Osteoblast (primary cell): Measurements from ENCODE around the gene GAPT. TPM values are rescaled to one million over a fixed set of nuclear protein-coding genes. Genes with fewer than 3 reads are reported as not detected.

ENCODE experiments used
- DNase-seq: peaks from one replicate; pipeline ENCODE4 v3.0.0; 2011; ENCODE audit warnings: low spot score, mixed read lengths; ENCODE audit not compliant: insufficient read length; ENCODE audit errors: missing footprints
- H2AFZ ChIP-seq: 2 replicates; pipeline ENCODE4 v1.6.0; 2011; ENCODE audit warnings: mild to moderate bottlenecking, low read length
- H3K27ac ChIP-seq: 2 replicates; pipeline ENCODE4 v1.5.1; 2011; ENCODE audit warnings: mild to moderate bottlenecking, low read depth, low read length, moderate library complexity
- H3K27me3 ChIP-seq: 2 replicates; pipeline ENCODE4 v1.6.0; 2012; ENCODE audit warnings: mild to moderate bottlenecking, control low read depth, inconsistent platforms, low read length, moderate library complexity; ENCODE audit not compliant: insufficient read depth
- H3K36me3 ChIP-seq: 2 replicates; pipeline ENCODE4 v1.5.1; 2011; ENCODE audit warnings: mild to moderate bottlenecking, low read length, control low read depth, moderate library complexity; ENCODE audit not compliant: insufficient read depth
- H3K4me1 ChIP-seq: 2 replicates; pipeline ENCODE4 v1.5.1; 2011; ENCODE audit warnings: mild to moderate bottlenecking, low read length, control low read depth, moderate library complexity; ENCODE audit not compliant: insufficient read depth
- H3K4me2 ChIP-seq: 2 replicates; pipeline ENCODE4 v1.6.0; 2011; ENCODE audit warnings: mild to moderate bottlenecking, low read length; ENCODE audit not compliant: insufficient read depth
- H3K4me3 ChIP-seq: fragments of 200-600 bp; sonication (generic); 3 replicates; pipeline ENCODE4 v1.5.1; 2012; ENCODE audit warnings: mild to moderate bottlenecking, low read length, inconsistent platforms; ENCODE audit not compliant: insufficient read depth
- H3K79me2 ChIP-seq: 2 replicates; pipeline ENCODE4 v1.6.0; 2012; ENCODE audit warnings: mild to moderate bottlenecking, low read length, control low read depth, inconsistent platforms; ENCODE audit not compliant: insufficient read depth
- H3K9me3 ChIP-seq: 2 replicates; pipeline ENCODE4 v1.5.1; 2011; ENCODE audit warnings: low read depth, low read length, control low read depth
- H4K20me1 ChIP-seq: 2 replicates; pipeline ENCODE4 v1.6.0; 2012; ENCODE audit warnings: mild to moderate bottlenecking, low read length, control low read depth; ENCODE audit not compliant: insufficient read depth
- total RNA-seq: library from RNA; depleted of rRNA; stranded (reverse); fragments of >200 nt; gene quantifications from 2 replicates; pipeline ENCODE4 v1.2.3, GENCODE V29; 2012
- TF ChIP-seq, protein P1 (sequence below): IDR thresholded peaks from 2 replicates; pipeline ENCODE4 v1.5.1; 2011; ENCODE audit warnings: mild to moderate bottlenecking, low read depth, low read length, moderate library complexity; ENCODE audit errors: extremely low read depth

The GAPT gene
- total RNA-seq, 1 donor, result not detected

DNA sequence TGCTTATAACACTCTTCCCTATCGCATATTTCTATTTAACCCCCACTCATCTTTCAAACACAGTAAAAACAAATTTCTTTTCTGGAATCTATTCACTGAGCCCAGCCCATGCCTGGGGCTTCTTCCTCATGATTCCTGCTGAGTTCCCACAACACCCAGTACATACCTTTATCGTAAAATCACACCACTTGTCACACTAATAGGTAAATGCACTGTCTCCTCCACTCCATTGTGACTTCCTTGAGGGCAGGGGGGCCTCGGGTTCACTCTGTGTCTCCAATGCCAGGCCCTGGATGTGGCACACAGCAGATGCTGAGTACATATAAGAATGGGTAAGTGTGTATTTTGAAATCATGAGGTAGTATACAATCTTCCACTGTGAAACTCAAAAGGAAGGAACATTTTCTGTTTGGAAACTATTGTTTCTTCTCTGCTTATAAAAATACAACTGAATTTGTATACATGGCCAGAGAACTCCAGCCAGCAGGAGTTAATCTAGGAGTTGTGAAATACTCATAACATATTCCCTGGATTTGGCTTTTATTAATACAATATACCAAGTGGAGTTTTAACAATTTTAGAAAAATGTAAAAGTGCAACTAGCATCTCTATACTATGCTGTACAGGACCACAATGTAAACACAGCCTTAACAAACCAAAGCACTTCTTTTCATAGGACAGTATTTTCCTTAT lies 38.5 kb upstream of the GAPT start:
- Histone ChIP-seq H3K27ac (no peak overlapping the region), H3K27me3 (no peaks in the 10 kb centered on the region), H3K9me3 (no peaks in the 10 kb centered on the region), H4K20me1 (peaks cover 35% of the 10 kb centered on the region), H3K4me3 (no peak overlapping the region), H3K36me3 (peaks cover 53% of the 10 kb centered on the region), H2AFZ (no peak overlapping the region), H3K4me2 (no peak overlapping the region), H3K79me2 (peaks cover 23% of the 10 kb centered on the region), H3K4me1 (peaks cover 43% of the 10 kb centered on the region)
- no peak for DNase-seq
- TF ChIP-seq, protein P1, sequence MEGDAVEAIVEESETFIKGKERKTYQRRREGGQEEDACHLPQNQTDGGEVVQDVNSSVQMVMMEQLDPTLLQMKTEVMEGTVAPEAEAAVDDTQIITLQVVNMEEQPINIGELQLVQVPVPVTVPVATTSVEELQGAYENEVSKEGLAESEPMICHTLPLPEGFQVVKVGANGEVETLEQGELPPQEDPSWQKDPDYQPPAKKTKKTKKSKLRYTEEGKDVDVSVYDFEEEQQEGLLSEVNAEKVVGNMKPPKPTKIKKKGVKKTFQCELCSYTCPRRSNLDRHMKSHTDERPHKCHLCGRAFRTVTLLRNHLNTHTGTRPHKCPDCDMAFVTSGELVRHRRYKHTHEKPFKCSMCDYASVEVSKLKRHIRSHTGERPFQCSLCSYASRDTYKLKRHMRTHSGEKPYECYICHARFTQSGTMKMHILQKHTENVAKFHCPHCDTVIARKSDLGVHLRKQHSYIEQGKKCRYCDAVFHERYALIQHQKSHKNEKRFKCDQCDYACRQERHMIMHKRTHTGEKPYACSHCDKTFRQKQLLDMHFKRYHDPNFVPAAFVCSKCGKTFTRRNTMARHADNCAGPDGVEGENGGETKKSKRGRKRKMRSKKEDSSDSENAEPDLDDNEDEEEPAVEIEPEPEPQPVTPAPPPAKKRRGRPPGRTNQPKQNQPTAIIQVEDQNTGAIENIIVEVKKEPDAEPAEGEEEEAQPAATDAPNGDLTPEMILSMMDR, result no peak

DNA sequence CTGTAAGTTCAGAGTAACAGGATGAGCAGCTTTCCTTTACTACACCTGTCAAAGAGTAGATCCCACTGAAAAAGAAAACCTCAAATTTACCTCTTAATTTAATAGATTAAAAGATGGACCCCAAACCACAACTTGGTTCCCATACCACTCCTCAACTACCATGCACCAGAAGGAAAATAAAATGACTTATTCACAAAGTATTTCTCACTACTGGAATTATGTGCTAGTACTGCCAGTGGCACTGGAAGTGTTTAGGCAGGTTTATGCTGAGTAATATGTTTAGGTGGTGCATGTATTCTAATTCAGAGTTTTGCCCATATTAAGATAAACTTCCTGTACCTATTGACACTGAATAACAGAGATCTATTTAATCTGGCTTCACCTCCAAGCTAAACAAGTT lies 37.9 kb upstream of the GAPT start:
- Histone ChIP-seq H3K79me2 (peaks cover 29% of the 10 kb centered on the region), H3K27me3 (no peaks in the 10 kb centered on the region), H3K27ac (no peak overlapping the region), H3K36me3 (peaks cover 59% of the 10 kb centered on the region), H3K4me3 (no peak overlapping the region), H3K4me2 (no peak overlapping the region), H2AFZ (no peak overlapping the region), H4K20me1 (peaks cover 41% of the 10 kb centered on the region), H3K9me3 (no peaks in the 10 kb centered on the region), H3K4me1 (peaks cover 44% of the 10 kb centered on the region)
- TF ChIP-seq, protein P1, result no peak
- no peak for DNase-seq

DNA sequence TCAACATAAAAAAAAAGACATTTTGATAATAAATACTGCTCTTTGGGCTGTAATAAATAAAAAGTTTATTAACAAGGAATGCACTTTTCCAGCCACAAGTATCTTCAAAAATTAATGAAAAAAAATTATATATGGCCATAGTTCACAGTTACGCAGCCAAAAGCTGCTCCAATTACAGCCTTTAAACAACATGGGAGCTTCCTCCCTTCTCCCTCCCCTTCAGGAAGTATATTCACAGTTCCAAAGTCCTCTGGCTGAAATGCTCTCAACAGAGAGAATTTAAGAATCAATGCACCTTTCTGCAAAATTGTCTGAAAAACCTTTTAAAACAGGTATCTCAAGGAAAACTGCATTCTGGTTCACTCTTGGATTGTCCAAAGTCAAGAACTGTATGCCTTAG lies 37.2 kb upstream of the GAPT start:
- no peak overlapping the region for H2AFZ ChIP-seq
- peaks cover 65% of the 10 kb centered on the region for H3K36me3 ChIP-seq
- H3K4me2 ChIP-seq, result peak overlapping the region; percentile 75
- H3K27ac ChIP-seq, result peak overlapping the region; percentile 1
- H3K27me3 ChIP-seq, result no peaks in the 10 kb centered on the region
- no peak for DNase-seq
- TF ChIP-seq, protein P1, result no peak
- H3K4me3 ChIP-seq, result peak overlapping the region; percentile 87
- H3K9me3 ChIP-seq, result no peaks in the 10 kb centered on the region
- H3K4me1 ChIP-seq, result peaks cover 44% of the 10 kb centered on the region
- H3K79me2 ChIP-seq, result peaks cover 36% of the 10 kb centered on the region
- peaks cover 47% of the 10 kb centered on the region for H4K20me1 ChIP-seq

DNA sequence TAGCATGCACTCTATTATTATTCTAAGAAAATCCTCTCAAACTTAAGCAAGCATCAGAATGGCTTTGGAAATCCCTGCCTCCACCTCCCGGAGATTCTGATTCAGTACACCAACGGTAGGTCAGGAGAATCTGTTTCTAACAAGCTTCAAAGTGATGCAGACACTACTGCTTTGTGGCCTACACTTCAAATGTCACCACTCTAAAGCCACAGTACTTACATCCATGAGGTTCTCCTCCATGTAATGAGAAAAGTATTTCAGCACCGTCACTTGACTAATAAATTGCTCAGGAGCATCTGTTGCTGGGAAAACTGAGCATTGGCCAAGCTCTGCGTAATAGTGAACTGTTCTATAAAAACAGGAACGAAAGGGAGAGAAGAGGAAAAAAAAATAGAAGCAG lies 36.2 kb upstream of the GAPT start:
- Histone ChIP-seq H3K36me3 (peaks cover 65% of the 10 kb centered on the region), H3K9me3 (no peaks in the 10 kb centered on the region), H2AFZ (no peak overlapping the region), H4K20me1 (peaks cover 47% of the 10 kb centered on the region), H3K27ac (peak overlapping the region; percentile 87), H3K79me2 (peaks cover 45% of the 10 kb centered on the region), H3K27me3 (no peaks in the 10 kb centered on the region), H3K4me1 (peaks cover 44% of the 10 kb centered on the region), H3K4me3 (peak overlapping the region; percentile 87), H3K4me2 (peak overlapping the region; percentile 75)
- no peak for DNase-seq
- TF ChIP-seq, protein P1, result no peak
